ENCODE data around the gene NXPH2. TPM values are rescaled to one million over a fixed set of nuclear protein-coding genes. Genes with fewer than 3 reads are reported as not detected.
"Not testable (repeated sequence)": the region's sequence is repeated elsewhere in the genome, so short reads cannot be mapped to it uniquely, and the experiment has no call there.

Gene NXPH2
- total and polyA plus RNA-seq, 10 donors: not detected

DNA sequence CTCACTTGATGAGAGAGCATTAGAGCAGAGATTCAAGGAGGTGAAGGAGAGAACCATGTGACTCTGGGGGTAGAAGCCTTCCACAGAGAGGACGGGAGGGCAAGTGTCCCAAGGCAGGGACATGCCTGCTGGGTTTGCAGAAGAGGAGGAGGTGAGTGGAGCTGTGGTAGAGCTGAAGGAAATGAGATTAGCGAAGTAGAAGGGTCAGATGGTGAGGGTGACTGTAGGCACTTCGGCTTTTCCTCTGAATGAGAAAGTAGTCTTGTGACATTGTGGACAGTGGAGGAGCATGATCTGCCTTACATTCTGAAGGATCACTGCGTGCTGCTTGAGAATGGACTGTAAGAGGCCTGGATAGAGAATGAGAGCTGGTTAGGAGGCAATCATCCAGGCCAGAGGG, 126.0 kb downstream of the NXPH2 start:
- DNase-seq: no peak
- Histone ChIP-seq H3K9me3 (no peaks in the 10 kb centered on the region), H3K4me3 (no peak overlapping the region), H3K4me1 (no peaks in the 10 kb centered on the region), H3K27ac (no peak overlapping the region), H3K36me3 (no peaks in the 10 kb centered on the region), H3K27me3 (replicated peaks in 1 of 7) (no peaks in the 10 kb centered on the region)
- 46 to 60% (median 55%) methylated on average over 4 of the region's 4 CpGs for WGBS, 5 donors
- TF ChIP-seq POLR2AphosphoS5 (IDR thresholded peaks at IDR 0.05) (no peak), POLR2A (IDR thresholded peaks at IDR 0.05) (no peak)
- TF ChIP-seq, protein P1, sequence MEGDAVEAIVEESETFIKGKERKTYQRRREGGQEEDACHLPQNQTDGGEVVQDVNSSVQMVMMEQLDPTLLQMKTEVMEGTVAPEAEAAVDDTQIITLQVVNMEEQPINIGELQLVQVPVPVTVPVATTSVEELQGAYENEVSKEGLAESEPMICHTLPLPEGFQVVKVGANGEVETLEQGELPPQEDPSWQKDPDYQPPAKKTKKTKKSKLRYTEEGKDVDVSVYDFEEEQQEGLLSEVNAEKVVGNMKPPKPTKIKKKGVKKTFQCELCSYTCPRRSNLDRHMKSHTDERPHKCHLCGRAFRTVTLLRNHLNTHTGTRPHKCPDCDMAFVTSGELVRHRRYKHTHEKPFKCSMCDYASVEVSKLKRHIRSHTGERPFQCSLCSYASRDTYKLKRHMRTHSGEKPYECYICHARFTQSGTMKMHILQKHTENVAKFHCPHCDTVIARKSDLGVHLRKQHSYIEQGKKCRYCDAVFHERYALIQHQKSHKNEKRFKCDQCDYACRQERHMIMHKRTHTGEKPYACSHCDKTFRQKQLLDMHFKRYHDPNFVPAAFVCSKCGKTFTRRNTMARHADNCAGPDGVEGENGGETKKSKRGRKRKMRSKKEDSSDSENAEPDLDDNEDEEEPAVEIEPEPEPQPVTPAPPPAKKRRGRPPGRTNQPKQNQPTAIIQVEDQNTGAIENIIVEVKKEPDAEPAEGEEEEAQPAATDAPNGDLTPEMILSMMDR (IDR thresholded peaks at IDR 0.05 in 8 of 11, conservative IDR thresholded peaks at IDR 0.05 in 3 of 11): no peak
- intact Hi-C loops (cut with DNase I; ENCODE audit: low total_unique reads): no loop called here

DNA sequence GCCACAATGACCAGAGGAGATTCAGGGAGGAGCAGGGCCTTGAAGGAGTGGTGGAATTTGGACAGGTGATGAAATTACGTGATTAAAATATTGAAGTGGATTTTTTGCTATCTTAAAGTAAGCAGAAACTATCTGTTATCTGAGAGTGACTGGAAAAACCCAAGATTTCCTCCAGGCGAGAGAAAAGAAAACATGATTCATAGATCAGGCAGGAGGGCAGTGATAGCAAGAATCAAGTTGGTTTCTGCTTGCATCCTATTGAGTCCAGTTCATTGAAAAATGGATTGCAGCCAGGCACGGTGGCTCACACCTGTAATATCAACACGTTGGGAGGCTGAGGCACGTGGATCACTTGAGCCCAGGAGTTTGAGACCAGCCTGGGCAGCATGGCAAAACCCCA, 127.8 kb downstream of the NXPH2 start:
- Histone ChIP-seq H3K36me3 (no peaks in the 10 kb centered on the region), H3K27me3 (replicated peaks in 1 of 7) (no peaks in the 10 kb centered on the region), H3K4me1 (no peaks in the 10 kb centered on the region), H3K27ac (no peak overlapping the region), H3K9me3 (no peaks in the 10 kb centered on the region), H3K4me3 (no peak overlapping the region)
- WGBS, 5 donors: 74 to 90% (median 85%) methylated on average over 5 of the region's 5 CpGs
- DNase-seq: no peak
- intact Hi-C loops (cut with DNase I; ENCODE audit: low total_unique reads): no loop called here
- TF ChIP-seq POLR2A (IDR thresholded peaks at IDR 0.05) (no peak), POLR2AphosphoS5 (IDR thresholded peaks at IDR 0.05) (no peak)
- TF ChIP-seq, protein P1 (IDR thresholded peaks at IDR 0.05 in 8 of 11, conservative IDR thresholded peaks at IDR 0.05 in 3 of 11): no peak

GRCh38 chr2:138649571-138649970, 130.6 kb downstream of the NXPH2 start:
- no peak for DNase-seq
- H3K27ac ChIP-seq: no peak overlapping the region
- intact Hi-C loops (cut with DNase I; ENCODE audit: low total_unique reads): no loop called here
- no peak overlapping the region for H3K4me3 ChIP-seq
- H3K4me1 ChIP-seq: no peaks in the 10 kb centered on the region
- no peaks in the 10 kb centered on the region for H3K36me3 ChIP-seq
- WGBS, 5 donors: 56 to 80% (median 66%) methylated on average over 1 of the region's 1 CpG
- no peaks in the 10 kb centered on the region for H3K27me3 ChIP-seq (replicated peaks in 1 of 7)
- no peaks in the 10 kb centered on the region for H3K9me3 ChIP-seq
- TF ChIP-seq POLR2A (IDR thresholded peaks at IDR 0.05): no peak
- no peak for TF ChIP-seq POLR2AphosphoS5 (IDR thresholded peaks at IDR 0.05)
- TF ChIP-seq, protein P1 (IDR thresholded peaks at IDR 0.05 in 8 of 11, conservative IDR thresholded peaks at IDR 0.05 in 3 of 11): no peak

DNA sequence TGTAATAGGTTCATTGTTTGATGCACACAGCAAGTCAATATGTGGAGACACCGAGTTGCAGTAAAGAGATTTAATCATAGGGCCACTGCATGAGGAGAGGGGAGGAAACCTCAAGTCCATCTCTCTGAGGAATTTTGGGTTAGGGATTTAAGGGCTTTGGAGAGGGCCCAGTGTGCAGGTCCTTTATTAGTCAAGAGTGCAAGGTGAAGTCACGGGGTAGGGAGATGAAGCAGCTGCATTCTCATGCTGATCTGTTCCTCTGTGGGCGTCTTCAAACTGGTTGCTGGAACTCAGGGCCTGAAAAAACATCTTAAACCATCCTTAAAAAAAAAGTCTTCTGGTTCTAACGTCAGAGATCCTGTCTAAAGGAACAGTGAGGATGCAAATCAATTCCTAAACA, 131.6 kb downstream of the NXPH2 start:
- no peaks in the 10 kb centered on the region for H3K27me3 ChIP-seq (replicated peaks in 1 of 7)
- no peak for DNase-seq
- intact Hi-C loops (cut with DNase I; ENCODE audit: low total_unique reads): no loop called here
- no peaks in the 10 kb centered on the region for H3K36me3 ChIP-seq
- no peaks in the 10 kb centered on the region for H3K4me1 ChIP-seq
- H3K27ac ChIP-seq: no peak overlapping the region
- no peak for TF ChIP-seq POLR2A (IDR thresholded peaks at IDR 0.05)
- TF ChIP-seq POLR2AphosphoS5 (IDR thresholded peaks at IDR 0.05): no peak
- TF ChIP-seq, protein P1 (IDR thresholded peaks at IDR 0.05 in 8 of 11, conservative IDR thresholded peaks at IDR 0.05 in 3 of 11): no peak
- 41 to 78% (median 68%) methylated on average over 4 of the region's 4 CpGs for WGBS, 5 donors
- H3K9me3 ChIP-seq: no peaks in the 10 kb centered on the region
- no peak overlapping the region for H3K4me3 ChIP-seq

- H3K27me3 ChIP-seq (replicated peaks in 1 of 7): peaks cover 0 to 13% (median 0%) of the 10 kb centered on the region in 7 donors
- H3K4me3 ChIP-seq; intact Hi-C loops (cut with DNase I; ENCODE audit: low total_unique reads); DNase-seq; H3K36me3 ChIP-seq; H3K9me3 ChIP-seq; H3K4me1 ChIP-seq; H3K27ac ChIP-seq: not testable (repeated sequence)
- 89 to 95% (median 93%) methylated on average over 10 of the region's 10 CpGs for WGBS, 5 donors
These were observed 135.4 kb downstream of the NXPH2 start for GRCh38 chr2:138644776-138645175.

Data from spleen (tissue), 11 donors.